Kidney capillary endothelial cell (primary cell): ENCODE measurements around the gene CHTOP.
"Not testable (repeated sequence)": the region's sequence is repeated elsewhere in the genome, so short reads cannot be mapped to it uniquely, and the experiment has no call there.

Experiments used
- DNase-seq: peaks from one replicate; pipeline ENCODE4 v3.0.0-alpha.2; 2018; ENCODE audit warnings: low spot score

CHTOP gene

GRCh38 chr1:153659175-153659534 lies 25.3 kb downstream of the CHTOP start:
- no peak for DNase-seq

GRCh38 chr1:153659656-153660055 lies 25.8 kb downstream of the CHTOP start:
- DNase-seq = no peak

- DNase-seq = no peak
Observed at GRCh38 chr1:153661111-153661708, 27.3 kb downstream of the CHTOP start.

- no peak for DNase-seq
Observed at GRCh38 chr1:153662269-153662668, 28.4 kb downstream of the CHTOP start.

- no peak for DNase-seq
Observed at GRCh38 chr1:153663211-153663610, 29.3 kb downstream of the CHTOP start.

- no peak for DNase-seq
Observed at GRCh38 chr1:153667439-153667838, 33.6 kb downstream of the CHTOP start.

- not testable (repeated sequence) for DNase-seq
Observed at GRCh38 chr1:153668672-153669071, 34.8 kb downstream of the CHTOP start.

- no peak for DNase-seq
Observed at GRCh38 chr1:153669606-153670005, 35.7 kb downstream of the CHTOP start.

- DNase-seq = no peak
Observed at GRCh38 chr1:153670257-153670858, 36.5 kb downstream of the CHTOP start.

GRCh38 chr1:153670859-153671627 lies 37.2 kb downstream of the CHTOP start, which contains the start of gene ILF2:
Gene ILF2 (minus strand): TSS chr1:153670993. CDS start chr1:153670922, 71 bp downstream.
- peak; percentile 100 for DNase-seq

GRCh38 chr1:153671628-153672353 lies 37.9 kb downstream of the CHTOP start:
- peak; percentile 49 for DNase-seq

GRCh38 chr1:153673511-153673910 lies 39.6 kb downstream of the CHTOP start:
- DNase-seq = no peak

- no peak for DNase-seq
Observed at GRCh38 chr1:153677718-153678518, 44.1 kb downstream of the CHTOP start.

GRCh38 chr1:153678519-153679336 lies 44.9 kb downstream of the CHTOP start, which contains the start of gene NPR1:
Gene NPR1 (plus strand): TSS chr1:153678688. CDS start chr1:153679109, 421 bp downstream.
- peak; percentile 36 for DNase-seq

GRCh38 chr1:153679337-153680119 lies 45.7 kb downstream of the CHTOP start:
- DNase-seq = no peak

GRCh38 chr1:153680120-153680403 lies 46.2 kb downstream of the CHTOP start:
- DNase-seq = no peak

GRCh38 chr1:153682730-153683129 lies 48.9 kb downstream of the CHTOP start:
- no peak for DNase-seq

- DNase-seq = no peak
Observed at GRCh38 chr1:153683854-153684253, 50.0 kb downstream of the CHTOP start.

- no peak for DNase-seq
Observed at GRCh38 chr1:153684892-153685291, 51.0 kb downstream of the CHTOP start.
